CD14-positive monocyte (primary cell): Measurements from ENCODE around the gene NTM. TPM values are rescaled to one million over a fixed set of nuclear protein-coding genes. Genes with fewer than 3 reads are reported as not detected.

Experiments used
- DNase-seq, 3 donors: peaks; one replicate each; pipeline ENCODE4 v3.0.0-alpha.2; 2011 to 2022
- H2AFZ ChIP-seq: 2 replicates; pipeline ENCODE4 v1.6.0; 2012; ENCODE audit warnings: mild to moderate bottlenecking, low read depth, low read length, inconsistent platforms; ENCODE audit not compliant: insufficient read depth, poor library complexity, severe bottlenecking
- H3K27ac ChIP-seq, 2 donors: 1 replicate in 1 of 2; 2 replicates in 1 of 2; pipeline ENCODE4 v1.5.1; 2012 to 2013; ENCODE audit warnings: low read length in 2 of 2, control low read depth in 1 of 2, inconsistent platforms in 1 of 2, low read depth in 1 of 2, mild to moderate bottlenecking in 1 of 2
- H3K27me3 ChIP-seq, 2 donors: one replicate each; pipeline versions ENCODE4 v1.6.0 to v1.6.1; 2011 to 2013; ENCODE audit warnings: low read length in 2 of 2; ENCODE audit not compliant: control insufficient read depth in 2 of 2, insufficient read depth in 2 of 2
- H3K36me3 ChIP-seq, 2 donors: replicated peaks in 1 of 2; 1 replicate in 1 of 2; 2 replicates in 1 of 2; pipeline versions ENCODE4 v1.5.1 to v1.6.1; 2012 to 2013; ENCODE audit warnings: low read length in 2 of 2, control low read depth in 1 of 2, inconsistent platforms in 1 of 2, mild to moderate bottlenecking in 1 of 2; ENCODE audit not compliant: insufficient read depth in 2 of 2, control insufficient read depth in 1 of 2
- H3K4me1 ChIP-seq, 2 donors: 1 replicate in 1 of 2; 2 replicates in 1 of 2; pipeline versions ENCODE4 v1.5.1 to v1.6.1; 2012 to 2013; ENCODE audit warnings: low read length in 2 of 2, control low read depth in 1 of 2, inconsistent platforms in 1 of 2, mild to moderate bottlenecking in 1 of 2, moderate library complexity in 1 of 2; ENCODE audit not compliant: insufficient read depth in 2 of 2, control insufficient read depth in 1 of 2
- H3K4me2 ChIP-seq: replicated peaks from 2 replicates; pipeline ENCODE3; 2012; ENCODE audit warnings: low read length, moderate library complexity, mild to moderate bottlenecking; ENCODE audit not compliant: poor library complexity, severe bottlenecking; ENCODE audit errors: extremely low read depth
- H3K4me3 ChIP-seq, 3 experiments: fragments of 200-600 bp in 1 of 3; sonication (generic) in 1 of 3; replicated peaks in 1 of 3; 1 replicate in 2 of 3; 2 replicates in 1 of 3; pipeline ENCODE4 v1.5.1; 2011 to 2013; ENCODE audit warnings: low read length in 3 of 3, mild to moderate bottlenecking in 3 of 3, control low read depth in 2 of 3, low read depth in 2 of 3, inconsistent platforms in 1 of 3, moderate library complexity in 1 of 3
- H3K79me2 ChIP-seq: 2 replicates; pipeline ENCODE4 v1.6.0; 2012; ENCODE audit warnings: mild to moderate bottlenecking, control low read depth, inconsistent platforms, low read length, moderate library complexity; ENCODE audit not compliant: insufficient read depth
- H3K9ac ChIP-seq: 2 replicates; pipeline ENCODE4 v1.6.0; 2017; ENCODE audit warnings: low read length, mild to moderate bottlenecking; ENCODE audit not compliant: insufficient read depth, poor library complexity, severe bottlenecking
- H3K9me3 ChIP-seq, 2 donors: replicated peaks in 1 of 2; 1 replicate in 1 of 2; 2 replicates in 1 of 2; pipeline versions ENCODE4 v1.5.1 to v1.6.1; 2012 to 2013; ENCODE audit warnings: low read length in 2 of 2, control low read depth in 1 of 2; ENCODE audit not compliant: control insufficient read depth in 1 of 2, insufficient read depth in 1 of 2
- H4K20me1 ChIP-seq: 2 replicates; pipeline ENCODE4 v1.6.0; 2012; ENCODE audit warnings: mild to moderate bottlenecking, low read length, control low read depth, moderate library complexity; ENCODE audit not compliant: insufficient read depth
- H3K27ac Mint-ChIP-seq, 7 donors: one replicate each; pipeline ENCODE4 v1.8.0; 2020; ENCODE audit warnings: mild to moderate bottlenecking in 7 of 7, mixed read lengths in 7 of 7, moderate library complexity in 6 of 7, inconsistent platforms in 2 of 7
- H3K27me3 Mint-ChIP-seq, 3 donors: one replicate each; pipeline ENCODE4 v1.8.0; 2021 to 2022; ENCODE audit warnings: low read depth in 3 of 3, mild to moderate bottlenecking in 3 of 3, mixed read lengths in 3 of 3, moderate library complexity in 3 of 3, inconsistent platforms in 1 of 3
- H3K36me3 Mint-ChIP-seq, 2 donors: one replicate each; pipeline ENCODE4 v1.8.0; 2020; ENCODE audit warnings: mixed read lengths in 2 of 2, inconsistent platforms in 1 of 2, mild to moderate bottlenecking in 1 of 2
- H3K4me1 Mint-ChIP-seq: one replicate; pipeline ENCODE4 v1.8.0; 2020; ENCODE audit warnings: mild to moderate bottlenecking, mixed read lengths
- H3K4me3 Mint-ChIP-seq, 2 donors: one replicate each; pipeline ENCODE4 v1.8.0; 2020; ENCODE audit warnings: mild to moderate bottlenecking in 2 of 2, mixed read lengths in 2 of 2, moderate library complexity in 1 of 2
- H3K9me3 Mint-ChIP-seq, 7 donors: one replicate each; pipeline ENCODE4 v1.8.0; 2020 to 2022; ENCODE audit warnings: mixed read lengths in 7 of 7, mild to moderate bottlenecking in 6 of 7, moderate library complexity in 6 of 7, inconsistent platforms in 2 of 7
- CTCF ChIP-seq: fragments of 200-600 bp; IDR thresholded peaks from one replicate; pipeline ENCODE4 v1.8.0; 2022; ENCODE audit warnings: antibody characterized with exemption, mild to moderate bottlenecking
- WGBS: methylation state at CpG from one replicate; pipeline ENCODE4 v1.1.5; 2013; ENCODE audit warnings: missing lambda C conversion rate; ENCODE audit not compliant: insufficient coverage; 5-methylcytosine and 5-hydroxymethylcytosine counted together
- intact Hi-C, 2 donors: fragments of 100-400 bp; cut with micrococcal nuclease; formaldehyde crosslinking; loops; one replicate each; pipeline versions ENCODE4 v1.15.0 to v1.15.1; 2023
- polyA plus RNA-seq, 3 donors: library from polyadenylated mRNA; depleted of rRNA in 1 of 3; unstranded in 2 of 3; stranded (reverse) in 1 of 3; fragments of 300-500 nt in 2 of 3; fragments of >200 nt in 1 of 3; fragmentation: Illumina TruSeq in 2 of 3; gene quantifications; 1 replicate in 2 of 3; 2 replicates in 1 of 3; pipeline ENCODE4 v1.2.3, GENCODE V29; 2012 to 2021

NTM gene
- polyA plus RNA-seq, 3 donors = not detected

GRCh38 chr11:131659931-131660330 lies 289.5 kb downstream of the NTM start:
- Mint-ChIP-seq H3K9me3 (peaks cover 0 to 2% (median 0%) of the 10 kb centered on the region in 7 donors), H3K36me3 (no peaks in the 10 kb centered on the region), H3K4me1 (peaks cover 7% of the 10 kb centered on the region), H3K4me3 (peak overlapping the region in 1 of 2 donors; percentile 1), H3K27me3 (peaks cover 7 to 16% (median 14%) of the 10 kb centered on the region in 3 donors), H3K27ac (no peak overlapping the region)
- Histone ChIP-seq H3K9me3 (no peaks in the 10 kb centered on the region), H3K4me1 (no peaks in the 10 kb centered on the region), H3K36me3 (no peaks in the 10 kb centered on the region), H3K4me2 (no peak overlapping the region), H3K9ac (no peak overlapping the region), H3K27ac (no peak overlapping the region), H3K79me2 (no peaks in the 10 kb centered on the region), H3K27me3 (peaks cover 0 to 7% of the 10 kb centered on the region in 2 donors), H2AFZ (no peak overlapping the region), H4K20me1 (no peaks in the 10 kb centered on the region), H3K4me3 (no peak overlapping the region)
- no peak for DNase-seq
- intact Hi-C loops = no loop called here
- no peak for TF ChIP-seq CTCF
- 82% methylated on average over 11 of the region's 11 CpGs for WGBS

- H3K4me2 ChIP-seq = no peak overlapping the region
- H3K9me3 ChIP-seq = no peaks in the 10 kb centered on the region
- WGBS = 100% methylated on average over 1 of the region's 3 CpGs
- peaks cover 7% of the 10 kb centered on the region for H3K4me1 Mint-ChIP-seq
- H3K9me3 Mint-ChIP-seq = peaks cover 0 to 2% (median 0%) of the 10 kb centered on the region in 7 donors
- no peak overlapping the region for H2AFZ ChIP-seq
- TF ChIP-seq CTCF = no peak
- H3K4me3 Mint-ChIP-seq = peak overlapping the region in 1 of 2 donors; percentile 22
- H3K27ac Mint-ChIP-seq = no peak overlapping the region
- H3K36me3 Mint-ChIP-seq = no peaks in the 10 kb centered on the region
- H3K36me3 ChIP-seq = no peaks in the 10 kb centered on the region
- no peaks in the 10 kb centered on the region for H3K4me1 ChIP-seq
- no peak overlapping the region for H3K27ac ChIP-seq
- no peak overlapping the region for H3K9ac ChIP-seq
- H4K20me1 ChIP-seq = no peaks in the 10 kb centered on the region
- intact Hi-C loops = no loop called here
- H3K79me2 ChIP-seq = no peaks in the 10 kb centered on the region
- DNase-seq = no peak
- no peak overlapping the region for H3K4me3 ChIP-seq
- peaks cover 4 to 16% (median 14%) of the 10 kb centered on the region in 3 donors for H3K27me3 Mint-ChIP-seq
- peaks cover 0 to 4% of the 10 kb centered on the region in 2 donors for H3K27me3 ChIP-seq
These were observed 290.7 kb downstream of the NTM start for GRCh38 chr11:131661132-131661531.
